Vagina (tissue), 2 donors: ENCODE measurements around the gene IRX4.

Source experiments
- POLR2AphosphoS5 ChIP-seq, 2 donors: sonication (generic); formaldehyde crosslinking; IDR thresholded peaks; one replicate each; pipeline ENCODE4 v1.9.0; 2017; ENCODE audit warnings: antibody characterized with exemption in 2 of 2, mild to moderate bottlenecking in 2 of 2, low read depth in 1 of 2; ENCODE audit not compliant: insufficient read depth in 1 of 2
- TF ChIP-seq, protein P1 (sequence below), 3 experiments: fragments of 450-650 bp in 2 of 3; fragments of 200-600 bp in 1 of 3; sonication (generic) in 1 of 3; IDR thresholded peaks; one replicate each; pipeline ENCODE4 v1.5.1; 2017 to 2019; ENCODE audit warnings: antibody characterized with exemption in 3 of 3, mild to moderate bottlenecking in 2 of 3, moderate library complexity in 2 of 3

- TF ChIP-seq, protein P1, sequence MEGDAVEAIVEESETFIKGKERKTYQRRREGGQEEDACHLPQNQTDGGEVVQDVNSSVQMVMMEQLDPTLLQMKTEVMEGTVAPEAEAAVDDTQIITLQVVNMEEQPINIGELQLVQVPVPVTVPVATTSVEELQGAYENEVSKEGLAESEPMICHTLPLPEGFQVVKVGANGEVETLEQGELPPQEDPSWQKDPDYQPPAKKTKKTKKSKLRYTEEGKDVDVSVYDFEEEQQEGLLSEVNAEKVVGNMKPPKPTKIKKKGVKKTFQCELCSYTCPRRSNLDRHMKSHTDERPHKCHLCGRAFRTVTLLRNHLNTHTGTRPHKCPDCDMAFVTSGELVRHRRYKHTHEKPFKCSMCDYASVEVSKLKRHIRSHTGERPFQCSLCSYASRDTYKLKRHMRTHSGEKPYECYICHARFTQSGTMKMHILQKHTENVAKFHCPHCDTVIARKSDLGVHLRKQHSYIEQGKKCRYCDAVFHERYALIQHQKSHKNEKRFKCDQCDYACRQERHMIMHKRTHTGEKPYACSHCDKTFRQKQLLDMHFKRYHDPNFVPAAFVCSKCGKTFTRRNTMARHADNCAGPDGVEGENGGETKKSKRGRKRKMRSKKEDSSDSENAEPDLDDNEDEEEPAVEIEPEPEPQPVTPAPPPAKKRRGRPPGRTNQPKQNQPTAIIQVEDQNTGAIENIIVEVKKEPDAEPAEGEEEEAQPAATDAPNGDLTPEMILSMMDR (IDR thresholded peaks at IDR 0.05), result no peak
- TF ChIP-seq POLR2AphosphoS5 (IDR thresholded peaks at IDR 0.05; ENCODE audit: insufficient read depth in 1 of 2, low read depth in 1 of 2), result no peak
These were observed 51.5 kb downstream of the IRX4 start for GRCh38 chr5:1831257-1831656.
